ENCODE results near the gene IGSF21.

The IGSF21 gene

DNA sequence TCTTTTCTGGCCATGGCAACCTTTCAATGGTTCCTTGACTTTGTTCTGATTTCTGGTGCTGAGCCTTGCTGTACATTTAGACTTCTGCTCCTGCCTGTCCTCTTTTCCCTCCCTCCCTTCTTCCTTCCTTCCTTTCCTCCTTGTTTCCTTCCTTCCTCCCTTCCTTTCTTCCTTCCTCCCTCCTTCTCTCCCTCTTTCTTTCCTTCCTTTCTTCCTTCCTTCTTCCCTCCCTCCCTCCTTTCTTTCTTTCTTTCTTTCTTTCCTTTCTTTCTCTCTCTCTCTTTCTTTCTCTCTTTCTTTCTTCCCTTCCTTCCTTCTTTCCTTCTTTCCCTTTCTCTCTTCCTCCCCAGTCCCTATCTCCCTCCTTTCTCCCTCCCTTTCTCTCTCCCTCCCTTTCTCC, 10.4 kb upstream of the IGSF21 start:
- no peak for DNase-seq

DNA sequence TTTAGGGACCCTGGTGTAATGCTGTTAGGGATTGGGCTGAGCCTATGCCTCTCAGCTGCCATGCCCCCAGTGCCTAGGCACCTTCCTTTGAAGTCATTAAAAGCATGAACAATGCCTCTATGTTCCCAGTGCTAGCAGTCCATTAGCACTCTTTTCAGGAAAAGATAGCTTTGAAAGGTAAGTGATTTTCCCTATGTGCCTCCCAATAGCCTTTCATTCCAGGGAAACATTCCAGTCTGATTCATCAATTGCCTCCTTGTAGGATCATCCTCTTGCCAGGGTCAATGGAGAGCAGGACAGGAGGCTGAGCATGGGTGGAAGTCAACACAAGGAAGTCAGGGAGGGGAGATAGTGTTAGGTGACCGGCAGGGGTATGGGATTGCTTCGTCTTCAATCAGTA, 8.6 kb upstream of the IGSF21 start:
- DNase-seq = no peak

DNA sequence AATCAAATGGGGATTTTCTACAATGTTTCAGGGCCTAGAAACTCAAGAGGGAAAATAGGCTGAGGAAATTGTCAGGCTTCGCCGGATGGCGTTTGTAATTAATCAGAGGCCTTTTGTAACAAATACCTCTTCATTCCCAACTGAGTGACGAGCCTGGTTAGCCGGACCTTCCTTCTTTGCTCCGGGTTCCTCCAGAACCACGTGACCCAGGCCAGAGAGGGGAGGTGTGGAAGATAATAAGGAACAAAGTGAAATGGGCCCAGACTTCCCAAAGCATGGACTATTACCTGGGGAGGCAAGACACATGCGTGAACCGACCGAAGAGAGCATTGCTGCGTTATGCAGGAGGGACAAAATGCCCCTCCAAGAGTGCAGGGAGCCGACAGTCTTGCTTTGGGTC, 7.5 kb upstream of the IGSF21 start:
- DNase-seq = no peak

DNA sequence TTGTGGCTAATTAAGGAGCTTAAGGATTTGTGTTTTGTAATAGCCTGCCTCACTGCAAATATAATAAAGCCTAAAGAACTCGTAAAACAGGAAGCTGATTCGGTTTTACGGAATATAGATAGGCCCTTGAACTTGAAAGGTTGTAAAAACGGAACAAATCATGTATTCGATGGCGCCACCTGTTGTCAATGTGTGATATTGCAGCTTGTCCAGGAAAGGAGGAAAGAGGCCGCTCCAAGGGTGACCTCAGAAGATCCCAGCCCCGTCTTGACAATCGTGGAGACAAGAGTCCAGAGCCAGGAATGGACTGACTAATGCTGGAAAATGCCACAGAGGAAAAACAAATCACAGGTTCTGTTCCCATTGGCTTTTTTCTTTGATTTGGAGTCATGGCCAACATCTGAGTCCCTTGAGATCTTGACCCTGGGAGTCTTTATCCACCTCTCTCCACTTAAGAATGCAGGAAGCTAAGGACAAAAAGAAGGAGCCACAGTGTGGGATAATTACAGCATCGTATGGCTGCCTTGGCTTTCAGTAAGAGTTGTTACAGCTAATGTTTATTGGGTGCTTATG, 7.0 kb upstream of the IGSF21 start:
- DNase-seq = peak; percentile 35

DNA sequence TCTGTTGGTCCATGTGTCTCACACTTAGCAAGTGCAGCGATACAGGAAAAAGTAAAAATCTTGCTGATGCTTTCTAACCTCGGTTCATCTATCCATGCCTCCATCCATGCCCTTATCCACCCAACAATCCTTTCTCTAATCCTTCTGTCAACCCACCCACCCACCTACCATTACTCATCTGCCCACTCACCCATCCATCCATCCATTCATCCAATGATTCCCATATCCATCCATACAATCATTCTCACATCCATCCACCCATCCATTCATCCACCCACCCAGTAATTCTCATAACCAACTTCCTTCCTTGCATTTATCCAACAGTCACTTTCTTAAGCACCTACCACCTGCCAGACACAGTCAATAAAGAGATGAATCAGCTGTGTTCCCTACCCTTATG, 6.1 kb upstream of the IGSF21 start:
- DNase-seq = no peak

DNA sequence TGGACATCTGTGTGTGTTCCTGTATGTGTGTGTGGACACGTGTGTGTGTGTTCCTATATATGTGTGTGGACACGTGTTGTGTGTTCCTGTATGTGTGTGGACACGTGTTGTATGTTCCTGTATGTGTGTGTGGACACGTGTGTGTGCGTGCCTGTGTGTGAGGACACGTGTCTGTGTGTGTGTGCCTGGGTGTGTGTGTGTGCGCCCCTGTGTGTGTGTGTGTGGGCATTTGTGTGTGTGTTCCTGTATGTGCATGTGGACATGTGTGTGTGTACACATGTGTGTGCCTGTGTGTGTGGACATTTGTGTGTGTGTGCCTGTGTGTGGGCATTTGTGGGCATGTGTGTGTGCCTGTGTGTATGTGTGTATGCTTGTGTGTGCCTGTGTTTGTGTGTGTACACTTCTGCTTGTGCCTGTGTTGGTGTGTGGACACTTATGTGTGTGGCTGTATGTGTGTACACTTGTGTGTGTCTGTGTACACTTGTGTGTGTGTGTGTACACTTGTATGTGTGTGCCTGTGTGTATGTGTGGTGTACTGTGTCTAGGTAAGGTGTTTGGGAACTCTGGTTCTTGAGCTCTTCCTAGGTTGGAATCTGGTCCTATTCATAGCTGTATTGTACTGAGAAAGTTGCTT, 3.7 kb upstream of the IGSF21 start:
- no peak for DNase-seq

DNA sequence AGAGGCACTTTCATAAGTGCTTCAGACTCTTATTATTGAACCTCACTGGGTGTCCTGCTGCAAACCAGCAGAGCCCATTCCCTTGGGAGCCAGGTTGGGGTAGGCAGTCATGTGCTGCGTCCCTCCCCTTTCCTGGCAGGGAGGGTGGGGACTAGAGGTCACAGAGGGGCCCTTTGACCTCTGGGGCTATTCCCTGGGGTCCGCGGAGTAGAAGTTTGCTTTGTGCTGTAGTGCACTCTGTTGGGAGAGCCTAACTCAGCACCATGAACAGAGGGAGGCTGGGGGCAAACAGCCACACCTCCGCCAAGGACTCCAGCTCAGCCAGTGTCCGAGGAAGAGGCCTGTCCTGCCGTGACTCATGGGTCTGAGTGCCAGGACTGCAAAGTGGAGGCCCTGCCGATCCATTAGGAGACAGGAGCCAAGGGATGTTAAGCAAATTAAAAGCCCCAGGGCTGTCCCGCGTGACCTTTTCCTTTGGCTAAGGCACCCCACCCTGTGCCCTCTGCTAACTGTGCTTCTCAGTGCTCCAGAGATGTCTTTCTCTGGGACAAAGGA, 3.0 kb upstream of the IGSF21 start:
- no peak for DNase-seq

DNA sequence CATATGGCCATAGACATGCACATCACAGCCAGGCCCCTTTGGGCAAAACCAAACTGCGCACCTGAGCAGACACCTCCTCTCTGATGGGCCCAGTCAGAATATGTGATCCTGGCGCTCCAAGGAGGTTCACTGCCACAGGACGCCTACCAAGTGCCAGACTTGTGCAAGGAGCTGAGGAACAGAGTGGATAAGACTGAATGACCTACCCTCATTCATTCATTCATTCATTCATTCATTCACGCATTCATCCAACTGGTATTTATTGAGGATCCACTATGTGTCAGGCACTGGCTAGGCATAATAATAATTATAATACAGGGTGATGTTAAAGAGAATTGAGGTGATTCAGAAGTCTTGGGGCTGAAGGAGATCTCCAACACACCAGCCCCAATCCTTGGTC, 2.4 kb upstream of the IGSF21 start:
- DNase-seq = no peak

DNA sequence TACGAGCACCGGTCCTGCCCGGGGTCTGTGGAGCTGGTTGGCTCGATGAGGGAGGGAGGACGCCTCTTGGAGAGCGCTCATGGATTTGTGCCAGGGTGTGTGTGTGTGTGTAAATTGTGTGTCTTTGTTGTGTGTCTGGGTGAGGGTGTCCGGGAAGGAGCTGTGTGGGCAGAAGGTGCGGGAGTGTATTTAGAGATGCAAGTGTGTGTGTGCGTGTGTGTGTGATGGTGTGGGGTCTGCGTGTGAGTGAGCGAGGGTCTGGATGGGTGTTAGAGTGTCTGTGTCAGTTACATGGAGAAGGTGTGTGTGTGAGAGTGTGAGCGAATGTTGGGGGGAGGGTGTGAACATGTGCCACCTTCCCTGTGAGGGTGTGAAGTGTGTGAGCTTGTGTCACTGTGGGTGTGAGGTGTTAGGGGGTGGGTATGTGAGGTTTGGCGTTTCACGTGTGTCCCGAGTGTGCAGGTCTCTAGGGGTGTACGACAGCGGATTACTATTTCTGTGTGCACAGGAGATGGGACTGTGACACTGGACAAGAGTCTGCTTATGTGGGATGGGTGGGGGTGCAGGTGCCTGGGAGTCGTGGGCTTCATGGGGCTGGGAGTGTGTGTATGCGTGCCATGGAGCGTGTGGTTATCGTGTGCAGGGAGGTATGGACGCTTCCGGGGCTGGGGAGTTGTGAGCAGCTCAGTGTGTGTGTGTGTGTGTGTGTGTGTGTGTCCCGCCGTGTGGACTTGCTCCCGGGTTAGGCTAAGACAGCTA, 880 bp downstream of the IGSF21 start:
- DNase-seq = peak; percentile 72

DNA sequence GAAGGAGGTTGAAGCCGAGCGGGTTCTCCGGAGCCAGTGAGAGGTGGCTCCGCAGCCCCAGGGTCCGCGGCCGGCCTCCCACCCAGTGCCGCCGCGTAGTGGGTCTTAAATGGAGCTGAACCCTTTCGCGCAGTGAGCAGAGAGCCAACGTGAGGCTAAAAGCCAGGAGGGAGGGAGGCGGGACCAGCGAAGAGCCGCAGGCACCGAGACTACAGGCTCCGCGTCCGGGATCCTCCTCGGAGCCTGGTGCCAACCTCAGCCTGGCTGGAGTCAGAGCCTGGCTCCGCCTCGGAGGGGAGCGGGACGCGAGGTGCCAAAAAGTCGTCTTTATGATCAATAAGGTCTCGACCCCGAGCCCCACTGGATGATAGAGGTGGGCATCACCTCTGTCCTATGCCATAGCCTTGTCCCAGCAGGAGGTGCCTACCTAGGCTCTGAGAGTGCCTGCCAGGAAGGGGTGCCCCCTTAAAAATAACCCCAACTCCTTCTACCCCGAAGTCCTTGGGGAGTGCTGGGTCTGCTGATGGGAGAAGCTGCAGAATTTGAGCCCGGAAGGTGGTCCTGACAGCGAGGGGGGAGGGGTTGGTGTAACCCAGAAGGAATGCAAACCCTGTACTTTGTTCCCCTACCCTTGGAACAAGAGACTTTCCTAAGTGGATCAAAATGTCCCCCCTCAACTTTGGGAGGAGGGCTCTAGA, 1.6 kb downstream of the IGSF21 start:
- DNase-seq = peak; percentile 72

DNA sequence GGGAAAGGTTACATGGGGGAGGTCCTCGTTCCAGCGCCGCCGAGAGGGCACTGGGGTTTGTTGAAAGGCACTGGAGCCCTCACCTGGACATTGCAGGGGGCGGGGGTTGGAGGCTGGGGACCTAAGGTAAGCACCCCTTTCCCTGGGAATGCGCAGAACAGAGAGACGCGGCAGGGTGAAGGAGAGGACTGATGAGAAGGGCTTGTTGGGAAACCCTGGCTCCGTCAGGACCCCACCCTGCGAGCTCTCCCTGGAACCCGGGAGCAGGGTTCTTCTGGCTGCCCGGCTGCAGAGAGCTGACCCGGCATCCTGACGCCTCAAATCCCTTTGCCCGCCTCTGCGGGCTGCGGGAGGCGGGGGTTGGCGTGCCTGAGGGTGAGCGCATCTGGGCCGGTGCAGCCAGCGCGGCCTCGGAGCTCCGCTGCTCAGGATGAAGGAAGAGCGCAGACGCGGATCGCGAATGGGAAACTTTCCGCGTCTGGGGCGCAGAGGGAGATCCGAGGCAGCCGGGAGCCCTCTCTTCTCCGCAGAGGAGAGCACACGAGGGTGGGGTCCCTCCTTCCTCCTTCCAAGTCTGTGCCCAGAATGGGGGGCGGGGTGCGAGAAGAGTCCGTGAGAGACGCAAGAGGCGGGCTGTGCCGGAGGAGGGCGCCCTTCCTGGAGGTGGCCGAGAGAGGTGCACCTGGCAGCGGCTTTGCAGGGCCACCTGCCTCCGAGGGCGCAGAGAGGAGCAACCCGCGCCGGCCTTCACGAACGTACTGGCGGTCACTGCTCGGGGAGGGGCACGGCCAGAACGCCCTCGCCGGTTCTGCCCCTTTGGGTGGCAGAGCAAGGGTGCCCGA, 2.4 kb downstream of the IGSF21 start:
- peak; percentile 67 for DNase-seq

DNA sequence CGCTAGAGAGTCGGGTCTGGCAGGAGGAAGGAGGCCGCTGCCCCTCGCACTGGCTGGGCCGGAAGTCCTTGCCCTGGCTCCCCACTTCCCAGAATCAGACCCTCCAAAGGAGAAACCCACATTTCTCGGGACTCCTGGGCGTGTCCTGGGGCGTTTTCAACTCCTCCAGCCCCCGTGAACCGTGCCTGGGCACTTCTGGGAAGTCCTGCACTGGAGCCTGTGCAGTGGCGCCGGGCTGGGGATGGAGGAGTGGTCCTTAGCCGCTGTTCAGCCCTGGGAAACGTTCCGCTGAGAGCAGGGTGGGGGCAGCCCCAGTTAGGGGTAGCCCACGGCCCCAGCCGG, 3.0 kb downstream of the IGSF21 start:
- no peak for DNase-seq

DNA sequence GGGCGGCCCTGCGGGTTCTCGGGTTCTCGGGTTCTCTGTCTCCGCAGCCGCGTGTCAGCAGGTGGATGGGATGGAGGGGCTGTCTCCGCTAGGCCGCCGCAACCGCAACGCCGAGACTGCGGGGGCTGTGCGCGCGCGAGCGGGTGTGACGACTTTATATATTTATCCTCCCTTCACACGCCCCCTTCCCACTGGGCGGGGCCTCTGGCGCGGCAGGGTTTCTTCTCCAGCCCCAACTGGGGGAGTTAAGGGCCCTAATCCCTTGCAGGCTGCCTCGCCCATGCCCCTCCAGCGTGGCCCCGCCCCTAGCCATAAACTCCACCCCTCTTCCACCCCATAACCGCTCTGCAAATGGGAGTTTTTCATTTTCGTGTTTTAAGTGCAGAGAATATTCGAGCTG, 3.4 kb downstream of the IGSF21 start:
- DNase-seq = no peak

DNA sequence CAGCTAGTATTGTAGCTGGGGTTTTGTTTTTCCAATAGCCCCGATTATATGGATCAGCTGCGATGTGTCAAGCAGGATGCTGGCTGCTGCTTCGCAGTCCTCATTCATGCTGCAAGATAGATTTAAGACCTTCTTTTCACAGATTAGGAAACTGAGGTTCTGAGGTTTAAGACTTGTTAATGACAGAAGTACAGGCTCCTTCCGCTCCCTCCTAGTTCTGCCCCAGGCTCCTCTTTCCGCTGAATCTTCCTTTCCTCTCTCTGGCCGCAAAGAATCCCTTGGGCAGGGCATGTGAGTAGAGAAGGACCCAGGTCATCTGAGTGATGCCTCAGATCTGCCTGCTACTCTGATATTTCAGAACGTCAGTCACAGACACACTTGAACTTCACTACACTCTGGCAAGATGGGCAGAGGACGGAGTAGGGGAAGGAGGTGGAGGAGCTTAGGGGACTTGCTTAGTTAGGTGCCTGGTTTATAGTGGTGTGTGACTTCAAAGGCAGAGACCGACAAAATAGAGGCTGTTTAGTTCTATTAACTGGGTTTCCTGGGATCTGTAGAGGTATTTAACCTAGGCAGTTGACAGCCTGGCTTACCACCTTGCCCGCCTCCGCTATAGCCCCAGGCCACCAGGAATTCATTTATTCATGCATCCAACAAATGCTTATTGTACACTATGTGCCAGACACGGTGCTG, 4.2 kb downstream of the IGSF21 start:
- no peak for DNase-seq

DNA sequence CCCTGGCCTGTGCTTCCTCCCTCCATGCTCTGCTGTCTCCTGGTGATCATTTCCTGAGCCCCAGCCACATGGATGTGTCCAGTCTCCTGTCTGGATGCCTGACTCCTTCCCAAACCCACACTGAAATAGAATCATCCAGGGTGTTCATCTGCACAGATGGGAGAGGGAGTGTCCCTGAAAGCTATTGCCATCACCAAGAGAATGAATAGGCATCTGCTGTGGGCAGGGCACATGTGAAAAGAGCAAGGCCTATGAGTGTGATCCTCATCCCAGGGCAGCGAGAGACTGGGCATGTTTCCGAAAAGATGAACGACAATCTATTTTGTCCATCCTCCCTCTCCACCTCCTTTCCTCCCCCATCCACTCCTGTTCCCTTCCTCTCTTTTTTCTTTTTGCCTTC, 5.0 kb downstream of the IGSF21 start:
- no peak for DNase-seq

DNA sequence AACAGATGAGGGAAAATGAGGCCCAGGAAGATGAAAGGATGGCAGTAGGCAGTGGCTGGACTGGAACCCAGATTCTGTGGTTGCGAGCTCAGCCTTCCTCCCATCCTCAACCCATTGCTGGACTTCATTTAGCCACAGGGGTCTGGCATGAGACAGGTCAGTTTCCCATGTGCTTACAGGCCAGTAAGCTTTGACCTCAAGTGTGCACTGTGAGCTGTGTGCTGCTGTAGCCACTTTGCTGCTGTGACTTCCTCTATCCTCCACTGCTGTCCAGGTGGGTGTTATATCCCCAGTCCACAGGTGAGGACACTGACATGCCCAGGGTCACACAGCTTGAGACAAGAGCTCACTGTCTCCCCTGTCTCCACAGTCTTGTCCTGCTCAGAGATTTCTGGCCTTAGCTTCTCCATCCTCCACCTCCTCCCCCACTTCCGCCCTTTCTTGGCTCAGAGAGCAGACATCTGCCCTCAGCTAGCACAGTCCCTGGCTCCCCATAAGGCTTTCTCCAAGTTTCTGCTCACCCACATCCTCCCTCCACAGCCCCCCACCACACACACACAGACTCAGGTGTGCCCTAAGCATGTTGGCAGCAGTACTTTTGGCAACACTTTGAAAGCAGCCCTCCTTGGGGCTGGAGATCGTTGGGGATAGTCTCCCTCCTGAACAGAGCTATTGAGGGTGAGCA, 7.3 kb downstream of the IGSF21 start:
- no peak for DNase-seq

DNA sequence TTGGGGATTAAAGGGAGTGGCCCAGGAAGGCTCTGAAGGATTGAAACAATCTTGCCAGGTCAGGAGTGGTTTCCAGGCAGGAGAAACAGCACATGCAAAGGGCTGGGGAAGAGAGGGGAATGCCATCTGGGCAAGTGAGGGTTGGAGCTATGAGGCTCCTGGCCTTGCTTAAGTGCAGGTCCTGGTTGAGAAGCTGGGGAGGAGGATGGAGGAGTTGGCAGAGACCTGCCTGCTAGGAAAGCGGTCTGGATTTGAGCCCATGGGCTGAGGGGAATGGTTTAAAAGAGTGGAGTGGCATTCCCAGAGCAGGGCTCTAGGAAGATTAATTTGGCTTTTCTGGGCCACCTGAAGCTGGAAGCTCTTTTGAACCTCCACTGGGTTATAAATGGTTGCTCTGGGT, 9.2 kb downstream of the IGSF21 start:
- no peak for DNase-seq

DNA sequence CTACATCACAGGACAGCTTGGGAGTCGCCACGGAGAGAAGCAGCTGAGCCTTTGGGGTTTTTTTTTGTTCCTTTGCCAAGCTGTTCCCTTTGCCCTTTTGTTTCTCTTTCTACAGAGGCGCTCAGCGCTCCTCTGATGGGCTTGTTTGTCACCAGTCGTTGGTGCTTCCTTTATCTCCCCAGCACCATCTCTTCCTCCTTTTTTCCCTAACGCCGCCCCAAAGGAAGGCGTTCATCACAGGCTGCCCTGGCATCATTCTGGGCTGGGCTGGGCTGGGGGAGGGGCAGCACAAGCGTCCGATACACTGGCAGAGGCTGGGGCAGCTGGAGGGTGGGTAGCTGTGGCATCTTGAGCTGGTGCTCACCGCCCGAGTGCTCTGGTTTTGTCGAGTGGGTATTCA, 10.5 kb downstream of the IGSF21 start:
- no peak for DNase-seq

DNA sequence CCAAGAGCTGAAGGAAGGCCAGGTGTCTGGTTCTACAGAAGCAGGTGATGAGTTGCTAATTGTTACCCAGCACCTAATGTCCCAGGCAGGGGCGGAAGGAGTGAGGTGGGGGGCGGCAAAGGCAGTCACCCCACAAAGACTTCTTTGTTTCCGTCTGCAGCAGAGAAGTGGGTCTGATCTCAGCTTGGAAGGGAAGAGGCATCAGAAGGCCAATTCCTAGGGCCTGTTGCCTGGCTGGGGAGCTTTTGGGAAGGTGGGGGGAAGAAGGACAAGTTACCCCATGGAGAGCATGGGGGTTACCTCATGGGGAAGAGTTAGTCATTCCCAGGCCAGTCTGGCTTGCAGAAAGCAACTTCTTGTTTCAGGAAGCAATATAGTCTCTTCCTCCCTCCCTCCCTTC, 10.9 kb downstream of the IGSF21 start:
- no peak for DNase-seq

DNA sequence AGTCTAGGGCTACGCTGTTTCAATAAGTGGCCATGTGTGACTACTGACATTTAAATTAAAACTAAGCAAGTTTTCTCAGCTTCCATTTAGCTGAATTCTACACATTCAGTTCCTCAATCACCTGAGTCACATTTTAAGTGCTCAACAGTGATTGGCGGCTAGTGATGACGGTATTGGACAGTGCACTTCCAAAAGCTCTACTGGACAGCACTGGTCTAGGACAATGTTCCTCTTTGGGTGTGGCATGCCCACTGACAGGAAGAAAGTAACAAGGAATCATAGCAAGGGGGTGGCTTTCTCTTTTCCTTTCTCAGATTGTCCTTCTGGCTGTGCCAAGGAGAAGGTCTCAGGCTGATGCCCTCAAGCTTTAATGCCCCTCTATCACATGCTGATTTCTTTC, 11.7 kb downstream of the IGSF21 start:
- DNase-seq = no peak

DNA sequence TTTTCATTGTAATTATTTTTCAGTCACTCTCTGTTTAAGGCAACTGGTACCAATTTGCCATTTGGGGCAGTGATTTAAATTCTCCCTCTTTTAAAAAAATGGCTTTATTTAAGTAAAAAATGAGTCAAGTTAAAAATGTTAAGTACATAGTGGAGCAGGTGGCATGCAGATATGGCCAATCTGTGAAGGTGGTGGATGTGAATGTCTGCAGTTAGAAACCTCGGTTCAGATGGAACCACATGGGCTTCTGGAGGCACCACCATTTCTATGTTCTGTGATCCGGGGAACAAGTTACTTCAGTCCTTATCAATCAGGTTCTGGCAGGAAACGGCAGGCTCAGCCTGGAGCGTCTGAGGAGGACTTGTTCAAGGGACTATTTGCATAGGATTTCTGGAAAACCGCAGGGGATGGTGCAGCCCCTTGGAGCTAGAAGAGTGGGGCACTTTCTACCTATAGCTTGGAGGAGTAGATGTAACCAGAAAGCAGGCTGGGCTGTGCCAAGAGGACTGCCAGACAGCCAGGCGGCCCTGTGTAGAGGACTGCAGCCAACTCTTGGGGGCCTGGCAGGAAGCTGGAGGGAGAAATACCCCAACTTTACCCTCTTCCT, 12.3 kb downstream of the IGSF21 start:
- no peak for DNase-seq

Measured in NCI-H526 treated with DMSO at 0.1 percent for 48 hours (cell line).